ENCODE measurements around the gene ANO1. TPM values are rescaled to one million over a fixed set of nuclear protein-coding genes. Genes with fewer than 3 reads are reported as not detected.

The ANO1 gene
- polyA plus RNA-seq, 4 donors: 13.4 to 47.0 (median 15.2) TPM

GRCh38 chr11:70072461-70072860 lies 5.7 kb upstream of the ANO1 start:
- DNase-seq (ENCODE audit: low read depth in 4 of 4, low spot score in 3 of 4): no peak

GRCh38 chr11:70072861-70073755 lies 5.0 kb upstream of the ANO1 start:
- no peak for DNase-seq (ENCODE audit: low read depth in 4 of 4, low spot score in 3 of 4)

- no peak for DNase-seq (ENCODE audit: low read depth in 4 of 4, low spot score in 3 of 4)
Observed at GRCh38 chr11:70073871-70074371, 4.2 kb upstream of the ANO1 start.

DNA sequence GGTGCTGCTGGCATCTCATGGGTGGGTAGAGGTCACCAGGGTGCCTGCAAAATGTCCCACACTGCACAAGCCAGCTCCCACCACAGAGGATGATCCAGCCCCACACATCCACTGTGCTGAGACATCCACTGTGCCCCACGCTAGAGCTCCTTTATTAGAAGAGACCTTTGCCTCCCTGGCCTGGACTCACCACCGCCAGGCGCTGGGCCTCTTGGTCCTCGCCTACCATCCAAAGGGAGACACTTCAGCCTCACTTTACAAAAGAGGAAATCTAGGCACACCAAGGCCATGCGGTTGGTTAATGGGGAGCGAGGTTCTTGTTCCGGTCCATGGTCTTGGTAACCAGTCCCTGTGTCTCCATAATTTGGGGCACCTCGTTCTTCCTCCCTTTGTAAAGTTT lies 3.4 kb upstream of the ANO1 start:
- no peak for DNase-seq (ENCODE audit: low read depth in 4 of 4, low spot score in 3 of 4)

DNA sequence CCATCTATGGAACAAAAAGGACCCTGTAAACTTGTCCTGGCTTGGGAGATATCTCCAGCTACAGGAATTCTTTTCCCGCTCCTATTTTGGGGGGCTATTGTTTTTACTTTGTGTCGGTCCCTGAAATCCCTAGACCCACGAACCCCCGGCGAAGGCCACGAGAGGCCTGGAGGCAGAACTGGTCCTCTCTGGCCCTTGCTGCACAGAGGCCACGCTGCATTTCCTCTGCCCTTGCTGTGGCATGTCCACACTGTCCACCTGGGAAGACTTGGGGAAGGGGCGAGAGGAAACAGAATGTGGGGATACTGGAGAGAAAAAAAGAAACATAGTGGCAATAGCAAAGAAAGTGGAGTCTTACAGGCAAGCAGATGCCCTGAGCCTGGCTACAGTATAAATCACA lies 2.3 kb upstream of the ANO1 start:
- DNase-seq (ENCODE audit: low read depth in 4 of 4, low spot score in 3 of 4): no peak

DNA sequence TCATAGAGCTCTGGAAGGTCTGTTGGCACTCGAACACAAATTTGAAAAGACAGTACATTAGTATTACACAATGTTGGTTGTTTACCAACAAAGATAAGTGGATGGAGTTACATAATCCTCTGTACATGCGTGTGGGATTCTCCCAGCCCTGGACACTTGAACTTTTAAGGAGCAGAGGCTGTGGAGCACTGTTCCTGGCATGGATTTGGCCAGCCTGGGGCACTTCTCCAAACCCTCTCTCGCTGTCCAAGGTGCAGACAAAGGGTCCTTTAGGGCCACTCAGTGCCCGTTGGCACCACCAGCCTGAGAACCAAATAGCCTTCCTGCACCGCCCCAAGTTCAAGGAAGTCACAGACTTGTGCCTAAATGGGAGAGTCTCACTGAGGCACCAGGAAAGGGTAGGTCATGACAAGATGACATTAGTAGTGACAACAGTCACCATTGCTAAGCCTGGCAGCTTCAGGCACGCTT lies 1.6 kb upstream of the ANO1 start:
- no peak for DNase-seq (ENCODE audit: low read depth in 4 of 4, low spot score in 3 of 4)

DNA sequence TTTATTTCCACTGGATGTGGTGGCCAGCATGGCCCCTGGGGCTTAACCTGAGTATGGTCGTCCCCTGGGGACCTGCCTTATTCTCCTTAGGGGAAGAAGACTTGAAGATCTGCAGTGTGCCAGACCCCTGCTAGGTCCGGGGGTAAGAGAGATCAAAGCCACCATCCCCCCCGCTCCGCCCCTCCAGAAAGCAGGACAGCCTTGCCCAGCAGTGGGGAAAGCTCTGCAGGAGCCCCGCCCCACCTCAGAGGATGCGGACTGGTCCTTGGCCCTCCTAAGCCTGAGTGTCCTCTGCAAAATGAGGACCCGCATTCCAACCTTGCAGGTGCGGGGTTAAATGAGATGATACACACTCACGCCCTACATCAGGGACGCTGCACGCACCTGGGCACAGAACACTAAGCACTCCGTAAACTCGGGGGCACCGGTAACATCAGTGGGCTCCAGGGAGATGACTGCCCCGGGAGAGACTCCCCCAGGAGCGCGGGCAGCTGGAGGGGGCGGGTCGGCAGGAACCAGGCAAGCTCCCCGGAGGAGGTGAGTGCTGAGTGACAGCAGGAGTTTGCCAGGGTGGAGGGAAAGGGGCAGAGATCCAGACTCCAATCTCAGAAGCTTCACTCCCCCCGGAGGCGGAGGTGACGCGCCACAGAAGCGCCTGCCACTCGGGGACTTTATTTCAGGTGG lies 564 bp upstream of the ANO1 start:
- no peak for DNase-seq (ENCODE audit: low read depth in 4 of 4, low spot score in 3 of 4)

DNA sequence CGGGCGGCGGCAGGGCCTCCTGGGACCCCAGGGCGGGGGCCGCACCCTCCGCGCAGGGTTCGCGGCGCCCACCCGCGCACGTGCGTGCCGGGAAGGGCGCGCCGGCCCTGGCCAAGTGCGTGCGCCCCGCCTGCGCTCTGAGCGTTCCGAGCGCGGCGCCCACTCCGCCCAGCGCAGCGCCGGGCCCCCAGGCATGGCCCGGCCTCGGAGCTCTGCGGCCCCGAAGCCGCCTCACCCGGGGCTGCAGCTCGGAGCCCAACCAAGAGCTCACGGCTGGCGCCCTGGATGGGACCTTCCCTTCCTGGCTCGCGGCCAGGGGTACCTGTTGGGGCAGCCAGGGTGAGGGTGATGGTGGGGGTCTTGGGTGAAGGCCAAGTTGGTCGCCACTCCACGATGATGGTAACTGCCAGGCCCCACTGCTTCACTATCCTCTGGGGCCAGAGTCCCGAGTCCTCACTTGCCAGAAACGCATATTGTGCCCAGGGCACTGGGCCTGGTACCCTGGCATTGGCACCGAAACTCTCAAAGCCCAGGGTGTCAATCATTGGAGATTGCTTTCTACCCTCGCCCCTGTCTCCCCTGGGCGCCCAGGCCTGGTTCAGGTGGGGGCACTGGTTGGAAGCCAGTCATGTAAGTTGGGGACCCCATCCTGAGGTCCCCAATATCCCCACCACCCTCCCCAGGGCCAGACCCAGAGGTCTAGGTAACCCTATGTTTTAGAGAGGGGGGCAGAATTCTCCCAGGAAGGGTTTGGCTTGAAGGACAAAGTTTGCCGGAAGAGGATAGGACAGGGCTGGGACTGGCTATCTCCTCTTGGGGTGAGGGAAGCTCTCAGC lies 882 bp downstream of the ANO1 start:
- DNase-seq (ENCODE audit: low read depth in 4 of 4, low spot score in 3 of 4): no peak

DNA sequence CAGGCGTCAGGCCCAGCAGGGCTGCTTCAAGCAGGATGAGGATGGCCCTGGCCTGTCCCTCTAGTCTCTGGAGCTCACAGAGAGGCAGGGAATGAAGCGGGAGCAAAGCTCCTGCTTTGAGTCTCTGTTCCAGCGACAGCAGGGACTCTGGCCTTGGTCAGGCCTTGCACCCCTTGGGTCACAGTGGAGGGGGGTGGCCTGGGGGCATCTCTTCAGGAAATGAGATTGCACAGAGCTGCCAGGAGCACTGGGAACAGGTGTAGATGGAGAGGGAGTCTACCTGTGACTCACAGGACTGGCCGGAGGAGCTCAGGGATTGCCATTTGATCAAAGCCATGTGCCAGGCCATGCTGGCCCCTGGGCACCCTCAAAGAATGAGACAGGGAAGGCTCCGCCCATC lies 1.6 kb downstream of the ANO1 start:
- DNase-seq (ENCODE audit: low read depth in 4 of 4, low spot score in 3 of 4): no peak

- no peak for DNase-seq (ENCODE audit: low read depth in 4 of 4, low spot score in 3 of 4)
Observed at GRCh38 chr11:70080763-70081162, 2.6 kb downstream of the ANO1 start.

DNA sequence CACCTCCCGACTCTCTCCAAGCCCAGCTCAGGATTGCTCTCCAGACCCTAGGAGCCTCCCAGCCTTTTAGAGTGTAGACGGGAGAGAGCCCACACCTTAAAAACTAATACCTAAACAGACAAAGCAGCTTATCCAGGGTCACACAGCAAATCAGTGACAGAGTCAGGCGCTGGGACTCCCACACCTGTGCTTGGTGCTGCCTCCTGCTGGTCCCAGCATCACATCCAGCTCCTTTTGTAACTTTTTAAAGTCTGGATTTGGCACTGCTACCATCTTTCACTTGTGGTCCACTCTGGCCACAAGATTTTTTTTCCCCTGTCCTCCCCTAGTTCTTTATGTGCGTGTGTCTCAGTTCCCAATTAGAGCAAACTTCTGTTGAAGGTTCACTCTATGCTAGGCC lies 4.7 kb downstream of the ANO1 start:
- DNase-seq (ENCODE audit: low read depth in 4 of 4, low spot score in 3 of 4): no peak

GRCh38 chr11:70084046-70084984 lies 6.2 kb downstream of the ANO1 start:
- DNase-seq (ENCODE audit: low read depth in 4 of 4, low spot score in 3 of 4): no peak

DNA sequence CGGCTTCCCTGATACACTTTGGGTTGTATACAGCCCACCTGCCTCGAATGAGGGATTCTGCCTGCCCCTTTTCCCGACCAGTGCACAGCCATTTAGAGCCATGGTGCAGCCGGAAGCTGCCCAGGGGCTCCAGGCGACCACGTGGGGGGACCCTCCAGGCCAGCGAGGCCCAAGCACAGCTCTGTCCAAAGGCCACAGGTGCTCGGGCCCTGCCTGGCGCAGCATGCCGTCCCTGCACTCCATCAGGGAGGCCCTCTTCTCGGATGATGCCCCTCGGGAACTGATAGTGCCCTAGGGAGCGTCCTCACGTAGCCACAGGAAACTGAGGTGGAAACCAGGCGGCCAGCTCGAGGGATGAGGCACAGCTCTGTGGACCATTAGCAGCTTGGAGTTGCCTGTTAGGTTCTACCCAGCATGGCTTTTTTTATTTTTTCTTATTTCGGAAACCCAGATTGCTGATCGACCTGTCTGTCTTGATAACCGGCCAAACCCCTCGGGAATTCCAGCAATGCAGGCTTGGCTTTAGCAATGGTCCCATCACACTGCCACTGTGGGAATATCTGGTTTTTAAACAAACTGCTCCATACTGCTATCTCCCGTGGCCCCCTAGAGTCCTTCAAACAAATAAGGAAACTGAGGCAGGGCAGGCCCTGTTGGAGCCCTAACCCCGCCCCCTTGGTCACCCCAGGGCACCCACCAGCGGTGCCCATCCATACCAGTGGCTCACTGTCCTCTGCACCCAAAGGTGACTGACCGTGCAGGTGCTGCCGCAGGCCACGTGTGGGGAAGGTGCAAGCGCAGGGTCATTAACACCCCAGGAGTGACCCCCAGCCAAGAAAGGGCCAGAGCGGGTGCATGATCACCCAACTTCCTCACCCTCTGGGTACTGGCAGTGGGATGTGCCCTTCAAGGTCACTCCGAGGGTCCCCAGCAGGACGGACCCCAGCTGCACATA lies 8.0 kb downstream of the ANO1 start:
- DNase-seq (ENCODE audit: low read depth in 4 of 4, low spot score in 3 of 4): no peak

GRCh38 chr11:70087446-70088167 lies 9.5 kb downstream of the ANO1 start:
- DNase-seq (ENCODE audit: low read depth in 4 of 4, low spot score in 3 of 4): no peak

DNA sequence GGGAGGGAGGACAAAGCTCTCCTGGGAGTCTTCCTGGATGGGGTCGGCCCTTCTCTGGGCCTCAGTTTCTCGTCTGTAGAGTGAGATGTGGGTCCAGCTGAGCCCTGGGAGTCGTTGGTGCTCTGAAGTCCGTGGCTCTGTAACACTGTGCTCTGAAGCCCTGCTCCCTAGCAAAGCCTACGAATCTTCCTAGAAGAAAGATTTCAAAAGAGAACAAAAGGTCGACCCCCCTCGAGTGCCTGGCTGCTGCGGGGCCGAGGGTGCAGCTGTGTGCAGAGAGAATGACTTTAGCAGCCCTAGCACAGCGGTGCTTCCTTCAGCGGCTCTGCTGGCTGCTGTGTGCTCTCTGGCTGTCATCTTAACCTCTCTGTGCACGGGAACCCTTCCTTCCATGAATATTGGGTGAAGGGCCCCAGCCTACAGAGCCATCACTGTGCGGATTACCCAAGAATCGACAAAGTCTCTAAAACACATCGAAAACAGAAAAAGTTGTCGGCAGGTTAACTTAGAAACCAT lies 10.7 kb downstream of the ANO1 start:
- DNase-seq (ENCODE audit: low read depth in 4 of 4, low spot score in 3 of 4): no peak

- DNase-seq (ENCODE audit: low read depth in 4 of 4, low spot score in 3 of 4): no peak
Observed at GRCh38 chr11:70089631-70090030, 11.5 kb downstream of the ANO1 start.

GRCh38 chr11:70090961-70091381 lies 12.9 kb downstream of the ANO1 start:
- no peak for DNase-seq (ENCODE audit: low read depth in 4 of 4, low spot score in 3 of 4)

DNA sequence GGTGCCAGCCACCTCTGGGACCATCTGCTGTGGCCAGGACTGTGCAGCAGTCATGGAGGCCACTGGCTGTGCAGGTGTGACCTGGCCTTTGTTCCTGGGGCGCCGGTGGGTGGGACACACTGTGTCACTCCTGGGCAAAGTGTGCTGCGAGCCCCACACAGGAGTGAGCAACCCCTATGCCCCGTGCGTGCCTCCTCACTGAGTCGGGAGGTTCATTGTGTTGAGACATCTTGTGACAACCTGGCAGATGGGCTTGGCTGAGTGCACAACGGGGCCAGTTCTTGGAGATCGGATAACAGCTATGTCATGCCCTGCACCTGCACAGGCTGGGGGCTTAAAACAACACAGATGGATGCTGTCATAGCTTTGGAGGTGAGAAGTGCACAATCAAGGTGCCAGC lies 13.5 kb downstream of the ANO1 start:
- DNase-seq (ENCODE audit: low read depth in 4 of 4, low spot score in 3 of 4): no peak

Measured in left renal pelvis (tissue), 4 donors.